Loucy (cell line): ENCODE results near the gene SRSF7.

ENCODE experiments used
- H2AFZ ChIP-seq: fragments of 200-600 bp; sonication (generic); 2 replicates; pipeline ENCODE4 v1.6.0; 2016; ENCODE audit warnings: antibody characterized with exemption, mild to moderate bottlenecking, low read length, moderate library complexity
- H3F3A ChIP-seq: fragments of 200-600 bp; 2 replicates; pipeline ENCODE4 v1.6.0; 2016; ENCODE audit warnings: antibody characterized with exemption, low read depth, mild to moderate bottlenecking
- H3K27me3 ChIP-seq: fragments of 200-600 bp; sonication (generic); 2 replicates; pipeline ENCODE4 v1.6.1; 2014; ENCODE audit warnings: low read length, mild to moderate bottlenecking; ENCODE audit not compliant: insufficient read depth, poor library complexity, severe bottlenecking
- H3K36me3 ChIP-seq: fragments of 200-600 bp; sonication (generic); 2 replicates; pipeline ENCODE4 v1.6.1; 2016; ENCODE audit warnings: low read length; ENCODE audit not compliant: insufficient read depth
- H3K4me1 ChIP-seq: fragments of 200-600 bp; sonication (generic); 2 replicates; pipeline ENCODE4 v1.5.1; 2014; ENCODE audit warnings: low read length, mild to moderate bottlenecking; ENCODE audit not compliant: insufficient read depth, poor library complexity, severe bottlenecking
- H3K4me2 ChIP-seq: fragments of 200-600 bp; sonication (generic); 2 replicates; pipeline ENCODE4 v1.6.0; 2014; ENCODE audit warnings: antibody characterized with exemption, low read length, low read depth, mild to moderate bottlenecking; ENCODE audit not compliant: poor library complexity, severe bottlenecking
- H3K4me3 ChIP-seq: fragments of 200-600 bp; sonication (generic); 2 replicates; pipeline ENCODE4 v1.5.1; 2014; ENCODE audit warnings: low read length, mild to moderate bottlenecking, mixed read lengths; ENCODE audit not compliant: poor library complexity, severe bottlenecking
- H3K79me2 ChIP-seq: fragments of 200-600 bp; sonication (generic); 2 replicates; pipeline ENCODE4 v1.6.1; 2014; ENCODE audit warnings: low read length; ENCODE audit not compliant: insufficient read depth
- H3K9ac ChIP-seq: fragments of 200-600 bp; sonication (generic); 2 replicates; pipeline ENCODE4 v1.6.0; 2014; ENCODE audit warnings: mild to moderate bottlenecking, low read depth, low read length, moderate library complexity; ENCODE audit not compliant: poor library complexity, severe bottlenecking
- H3K9me2 ChIP-seq: fragments of 200-600 bp; sonication (generic); replicated peaks from 2 replicates; pipeline ENCODE4 v1.6.1; 2016; ENCODE audit warnings: low read depth, low read length, mixed read lengths
- H3K9me3 ChIP-seq: fragments of 200-600 bp; sonication (generic); 2 replicates; pipeline ENCODE4 v1.6.1; 2014; ENCODE audit warnings: mild to moderate bottlenecking, antibody characterized with exemption, low read length, low read depth; ENCODE audit not compliant: insufficient read depth
- H4K20me1 ChIP-seq: fragments of 200-600 bp; sonication (generic); 2 replicates; pipeline ENCODE4 v1.6.0; 2014; ENCODE audit warnings: antibody characterized with exemption, low read length, mild to moderate bottlenecking; ENCODE audit not compliant: insufficient read depth, poor library complexity, severe bottlenecking
- EZH2phosphoT487 ChIP-seq: fragments of 200-600 bp; IDR thresholded peaks from 2 replicates; pipeline ENCODE4 v1.6.1; 2018; ENCODE audit warnings: antibody characterized with exemption, mild to moderate bottlenecking, moderate library complexity, borderline replicate concordance
- TF ChIP-seq, protein P1 (sequence below): fragments of 200-600 bp; sonication (generic); conservative IDR thresholded peaks from 2 replicates; pipeline ENCODE4 v1.5.1; 2014; ENCODE audit warnings: mild to moderate bottlenecking, antibody characterized with exemption, low read length

Gene SRSF7

DNA sequence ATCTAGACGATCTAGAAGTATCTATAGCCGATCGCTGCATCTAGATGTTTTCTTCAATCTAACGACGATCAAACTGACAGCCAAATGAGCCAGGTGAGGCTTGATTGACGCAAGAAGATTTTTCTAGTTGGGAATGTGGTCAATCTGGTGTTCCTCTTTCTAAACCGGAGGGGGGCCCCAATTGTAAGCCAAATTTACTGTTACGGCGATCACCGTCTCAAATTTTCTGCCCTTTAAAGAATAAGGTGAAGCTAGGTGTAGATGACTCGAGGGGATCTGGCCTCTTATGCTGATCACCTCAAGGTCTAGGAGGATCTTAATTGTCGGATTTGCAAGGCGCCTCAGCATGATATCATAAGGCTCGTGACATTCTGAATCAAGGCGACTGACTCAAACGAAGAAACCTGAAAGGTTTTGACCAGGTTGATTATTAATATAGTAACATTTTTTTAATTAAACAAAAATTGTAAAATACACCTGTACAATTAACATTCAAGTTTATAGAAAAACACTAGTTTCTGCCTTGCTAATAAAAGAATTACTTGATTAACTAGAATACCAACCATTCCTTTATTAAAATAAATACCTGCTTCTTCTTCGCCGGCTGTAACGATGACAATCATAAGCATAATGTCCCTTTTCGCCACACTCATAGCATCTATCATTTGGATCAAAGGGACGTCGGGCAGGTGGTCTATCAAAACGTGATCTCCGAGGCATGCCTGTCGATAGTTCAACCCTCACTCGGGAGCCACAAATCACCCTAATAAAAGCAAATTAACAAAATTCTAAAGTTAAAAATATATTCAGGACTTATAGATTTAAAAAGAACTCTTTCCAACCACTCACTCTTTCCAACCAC, 2.0 kb downstream of the SRSF7 start:
- Histone ChIP-seq H3F3A (peaks cover 7% of the 10 kb centered on the region; the same call in 1 of the 2 replicates), H4K20me1 (peaks cover 68% of the 10 kb centered on the region)

DNA sequence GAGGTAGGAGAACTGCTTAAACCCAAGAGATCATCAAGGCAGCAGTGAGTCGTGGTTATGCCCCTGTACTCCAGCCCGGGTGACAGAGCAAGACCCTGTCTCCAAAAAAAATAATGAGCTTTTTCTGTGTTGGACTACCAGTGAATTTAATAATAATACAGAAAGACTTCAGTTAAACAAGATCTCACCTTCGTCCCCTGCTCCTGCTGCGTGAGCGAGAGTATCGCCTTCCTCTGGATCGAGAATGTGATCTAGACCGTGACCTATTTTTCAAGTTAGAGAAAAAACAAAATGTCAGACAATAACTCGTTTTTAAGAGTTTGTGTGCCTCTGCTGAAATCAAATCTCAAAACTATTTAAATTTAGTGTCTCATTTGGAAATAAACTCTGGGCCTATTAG, 2.8 kb downstream of the SRSF7 start:
- Histone ChIP-seq H3K4me1 (peaks cover 59% of the 10 kb centered on the region), H3K9ac (peak overlapping the region; percentile 99)

More for the DNA sequence above, 2.0 kb downstream of the SRSF7 start:
- peaks cover 56% of the 10 kb centered on the region for H3K4me1 ChIP-seq
- H3K4me2 ChIP-seq = peak overlapping the region; percentile 89
- no peak overlapping the region for H2AFZ ChIP-seq
- no peaks in the 10 kb centered on the region for H3K9me3 ChIP-seq
- no peak for TF ChIP-seq EZH2phosphoT487
- TF ChIP-seq, protein P1, sequence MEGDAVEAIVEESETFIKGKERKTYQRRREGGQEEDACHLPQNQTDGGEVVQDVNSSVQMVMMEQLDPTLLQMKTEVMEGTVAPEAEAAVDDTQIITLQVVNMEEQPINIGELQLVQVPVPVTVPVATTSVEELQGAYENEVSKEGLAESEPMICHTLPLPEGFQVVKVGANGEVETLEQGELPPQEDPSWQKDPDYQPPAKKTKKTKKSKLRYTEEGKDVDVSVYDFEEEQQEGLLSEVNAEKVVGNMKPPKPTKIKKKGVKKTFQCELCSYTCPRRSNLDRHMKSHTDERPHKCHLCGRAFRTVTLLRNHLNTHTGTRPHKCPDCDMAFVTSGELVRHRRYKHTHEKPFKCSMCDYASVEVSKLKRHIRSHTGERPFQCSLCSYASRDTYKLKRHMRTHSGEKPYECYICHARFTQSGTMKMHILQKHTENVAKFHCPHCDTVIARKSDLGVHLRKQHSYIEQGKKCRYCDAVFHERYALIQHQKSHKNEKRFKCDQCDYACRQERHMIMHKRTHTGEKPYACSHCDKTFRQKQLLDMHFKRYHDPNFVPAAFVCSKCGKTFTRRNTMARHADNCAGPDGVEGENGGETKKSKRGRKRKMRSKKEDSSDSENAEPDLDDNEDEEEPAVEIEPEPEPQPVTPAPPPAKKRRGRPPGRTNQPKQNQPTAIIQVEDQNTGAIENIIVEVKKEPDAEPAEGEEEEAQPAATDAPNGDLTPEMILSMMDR = no peak
- H3K9ac ChIP-seq = peak overlapping the region; percentile 99
- H3K27me3 ChIP-seq = peaks cover 15% of the 10 kb centered on the region
- peaks cover 70% of the 10 kb centered on the region for H3K79me2 ChIP-seq
- peaks cover 61% of the 10 kb centered on the region for H3K36me3 ChIP-seq
- no peaks in the 10 kb centered on the region for H3K9me2 ChIP-seq
- peak overlapping the region; percentile 100 for H3K4me3 ChIP-seq

DNA sequence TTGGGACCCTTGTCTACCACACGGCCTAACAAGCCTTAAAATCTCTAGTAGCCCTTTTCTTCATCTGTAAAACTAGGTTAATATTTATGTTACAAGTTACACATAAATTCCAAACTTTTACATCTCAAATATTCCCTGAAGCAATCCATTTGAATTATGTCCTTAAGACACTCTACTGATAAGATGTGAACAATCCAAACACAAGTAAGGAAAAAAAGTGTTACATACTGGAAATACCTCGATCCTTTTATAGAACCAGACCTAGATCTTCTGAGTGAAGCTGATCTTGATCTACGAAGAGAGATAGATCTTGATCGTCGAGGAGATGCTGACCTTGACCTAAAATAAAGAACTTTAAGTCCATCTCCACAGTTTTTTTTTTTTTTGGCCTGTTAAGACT, 3.3 kb downstream of the SRSF7 start:
- H3K79me2 ChIP-seq = peaks cover 83% of the 10 kb centered on the region
- peak overlapping the region; percentile 99 for H3K9ac ChIP-seq
- peak overlapping the region; percentile 100 for H3K4me3 ChIP-seq
- H3K9me3 ChIP-seq = no peaks in the 10 kb centered on the region
- no peak overlapping the region for H2AFZ ChIP-seq
- peaks cover 82% of the 10 kb centered on the region for H4K20me1 ChIP-seq
- H3F3A ChIP-seq = peaks cover 18% of the 10 kb centered on the region; the same call in 1 of the 2 replicates
- peaks cover 74% of the 10 kb centered on the region for H3K36me3 ChIP-seq
- peak overlapping the region; percentile 89 for H3K4me2 ChIP-seq
- peaks cover 61% of the 10 kb centered on the region for H3K4me1 ChIP-seq
- H3K9me2 ChIP-seq = no peaks in the 10 kb centered on the region
- peaks cover 15% of the 10 kb centered on the region for H3K27me3 ChIP-seq
- no peak for TF ChIP-seq EZH2phosphoT487
- TF ChIP-seq, protein P1 = no peak

More for the DNA sequence above, 2.8 kb downstream of the SRSF7 start:
- H2AFZ ChIP-seq = no peak overlapping the region
- H3K79me2 ChIP-seq = peaks cover 78% of the 10 kb centered on the region
- no peaks in the 10 kb centered on the region for H3K9me2 ChIP-seq
- peaks cover 76% of the 10 kb centered on the region for H4K20me1 ChIP-seq
- peaks cover 15% of the 10 kb centered on the region for H3K27me3 ChIP-seq
- H3F3A ChIP-seq = peaks cover 15% of the 10 kb centered on the region; the same call in 1 of the 2 replicates
- H3K4me2 ChIP-seq = peak overlapping the region; percentile 89
- peak overlapping the region; percentile 100 for H3K4me3 ChIP-seq
- no peak for TF ChIP-seq EZH2phosphoT487
- TF ChIP-seq, protein P1 = no peak
- H3K9me3 ChIP-seq = no peaks in the 10 kb centered on the region
- H3K36me3 ChIP-seq = peaks cover 69% of the 10 kb centered on the region
